ENCODE data around the gene PLCL1. TPM values are rescaled to one million over a fixed set of nuclear protein-coding genes. Genes with fewer than 3 reads are reported as not detected.

Gene PLCL1
- total RNA-seq, 1 experiment from 2014 or later: 0.07 TPM

- TF ChIP-seq E2F4 (CRISPR knock-in tag; IDR thresholded peaks at IDR 0.05; ENCODE audit: borderline replicate concordance, low read depth) (no peak), JUN (CRISPR knock-in tag; IDR thresholded peaks at IDR 0.05) (no peak), ATF3 (CRISPR knock-in tag; conservative IDR thresholded peaks at IDR 0.05) (no peak), SOX15 (CRISPR knock-in tag; IDR thresholded peaks at IDR 0.05) (no peak), ZBTB21 (CRISPR knock-in tag; IDR thresholded peaks at IDR 0.05; ENCODE audit: borderline replicate concordance) (peak; percentile 87), ZNF512 (CRISPR knock-in tag; IDR thresholded peaks at IDR 0.05; ENCODE audit: borderline replicate concordance) (no peak), OVOL2 (CRISPR knock-in tag; IDR thresholded peaks at IDR 0.05; ENCODE audit: borderline replicate concordance) (no peak), CREB1 (CRISPR knock-in tag; IDR thresholded peaks at IDR 0.05) (no peak), PRDM15 (CRISPR knock-in tag; IDR thresholded peaks at IDR 0.05) (no peak), NR1H2 (CRISPR knock-in tag; IDR thresholded peaks at IDR 0.05) (no peak), CREM (CRISPR knock-in tag; IDR thresholded peaks at IDR 0.05) (0 out of 2 replicates have a peak, but pooled peaks have one; percentile 14), NFATC4 (CRISPR knock-in tag; IDR thresholded peaks at IDR 0.05) (no peak), TEAD1 (CRISPR knock-in tag; IDR thresholded peaks at IDR 0.05) (peak; percentile 50; the same call in 1 of the 2 replicates), ZNF281 (CRISPR knock-in tag; IDR thresholded peaks at IDR 0.05) (no peak), ZNF532 (CRISPR knock-in tag; IDR thresholded peaks at IDR 0.05; ENCODE audit: borderline replicate concordance) (no peak), ETV6 (CRISPR knock-in tag; IDR thresholded peaks at IDR 0.05) (no peak), RELA (CRISPR knock-in tag; IDR thresholded peaks at IDR 0.05; ENCODE audit: borderline replicate concordance) (peak; percentile 72; the same call in 1 of the 2 replicates), MYBL2 (CRISPR knock-in tag; IDR thresholded peaks at IDR 0.05) (no peak), CBFB (CRISPR knock-in tag; IDR thresholded peaks at IDR 0.05; ENCODE audit: low read depth) (peak; percentile 77; the same call in 1 of the 2 replicates), JAZF1 (CRISPR knock-in tag; IDR thresholded peaks at IDR 0.05) (no peak), STAT6 (CRISPR knock-in tag; conservative IDR thresholded peaks at IDR 0.05; ENCODE audit: low read depth) (no peak)
Measured at GRCh38 chr2:197786010-197786877, 18.1 kb upstream of the PLCL1 start (continued).

All from WTC11 (cell line).